Measurements from ENCODE around the gene PRR19.

PRR19 gene

DNA sequence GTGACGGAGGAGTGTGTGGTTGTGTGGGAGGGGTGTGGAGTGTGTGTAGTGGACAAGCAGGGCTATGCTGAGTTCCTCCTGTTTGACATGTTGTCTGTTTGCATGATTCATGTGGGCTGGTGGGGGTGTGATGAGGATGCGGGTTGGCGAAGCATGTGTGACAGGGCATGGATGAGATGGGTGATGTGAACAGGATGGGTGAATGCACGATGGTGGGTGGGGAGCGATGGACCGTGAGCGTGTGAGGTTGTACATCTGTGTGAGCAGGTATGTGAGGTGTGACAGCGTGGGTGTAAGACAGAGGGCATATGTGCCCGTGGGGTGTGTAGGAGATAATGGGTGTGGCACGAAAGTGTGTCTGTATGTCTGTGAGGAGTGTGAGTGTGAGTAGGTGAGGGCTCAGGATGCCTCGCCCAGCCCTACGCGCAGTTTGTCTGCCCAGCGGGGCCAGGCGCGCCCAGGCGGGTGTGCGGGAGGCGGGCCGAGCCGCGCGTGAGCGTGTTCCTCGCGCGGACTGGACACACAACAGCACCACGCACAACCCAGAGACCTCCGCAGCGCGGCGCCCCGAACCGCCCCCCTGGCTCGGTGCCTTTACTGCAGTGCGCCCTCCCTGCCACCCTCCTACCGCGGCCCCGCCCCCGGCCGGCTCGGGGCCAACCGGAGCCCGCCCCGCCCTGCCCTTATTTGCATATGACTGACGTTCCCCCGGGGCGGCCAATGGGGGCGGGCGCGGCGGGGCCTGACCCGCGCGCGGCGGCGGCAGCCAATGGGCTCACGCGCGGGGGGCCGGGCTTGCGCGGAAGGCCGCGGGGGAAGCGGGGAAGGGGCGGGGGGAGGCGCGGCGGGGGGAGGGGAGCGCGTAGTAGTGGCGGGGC is 18.5 kb upstream of the PRR19 start:
- peak overlapping the region; percentile 77 for H3K4me3 ChIP-seq (ENCODE audit: low read depth, low read length)
- H2BK5ac ChIP-seq (ENCODE audit: low read depth, low read length, poor library complexity): peak overlapping the region; percentile 80
- peak overlapping the region; percentile 9 for H2AK5ac ChIP-seq (ENCODE audit: low read length)
- H3K9ac ChIP-seq (ENCODE audit: low read length): peak overlapping the region; percentile 81
- peak overlapping the region; percentile 88 for H3K23ac ChIP-seq (ENCODE audit: low read length)
- H2AFZ ChIP-seq (ENCODE audit: insufficient read depth, low read length, poor library complexity): peak overlapping the region; percentile 1
- peaks cover 4% of the 10 kb centered on the region for H3K9me3 ChIP-seq (ENCODE audit: insufficient read depth, low read depth, low read length)
- peak overlapping the region; percentile 71 for H4K8ac ChIP-seq (ENCODE audit: low read depth, low read length)
- 100% methylated on average over 1 of the region's 74 CpGs for WGBS (ENCODE audit: extremely low coverage, insufficient coverage, insufficient read length)
- H3K27me3 ChIP-seq (ENCODE audit: insufficient read depth, low read length): no peaks in the 10 kb centered on the region
- peaks cover 41 to 45% of the 10 kb centered on the region in 2 experiments for H3K4me1 ChIP-seq (ENCODE audit: control insufficient read depth in 1 of 2, insufficient read depth in 2 of 2, low read length in 2 of 2)
- H3K36me3 ChIP-seq (ENCODE audit: control insufficient read depth in 1 of 2, insufficient read depth in 2 of 2, low read length in 2 of 2): peaks cover 22% of the 10 kb centered on the region in 2 experiments
- H3K4me2 ChIP-seq (ENCODE audit: low read length): peak overlapping the region; percentile 96
- H2BK120ac ChIP-seq (ENCODE audit: insufficient read depth, low read length, poor library complexity): peak overlapping the region; percentile 16
- H4K91ac ChIP-seq (ENCODE audit: low read depth, low read length): peak overlapping the region; percentile 95
- peak overlapping the region; percentile 91 for H3K18ac ChIP-seq (ENCODE audit: low read length)
- peak; percentile 94 to 97 for DNase-seq
- H3K79me1 ChIP-seq (ENCODE audit: low read length): peaks cover 34% of the 10 kb centered on the region
- H4K12ac ChIP-seq (ENCODE audit: low read depth, low read length): peak overlapping the region; percentile 65
- peaks cover 13% of the 10 kb centered on the region for H3K79me2 ChIP-seq (ENCODE audit: control insufficient read depth, insufficient read depth, low read length, poor library complexity)
- H3K4ac ChIP-seq (ENCODE audit: low read depth, low read length): peak overlapping the region; percentile 67
- H3K27ac ChIP-seq (ENCODE audit: low read depth, low read length): peak overlapping the region; percentile 94
- H2BK12ac ChIP-seq (ENCODE audit: low read length): peak overlapping the region; percentile 70
- peak overlapping the region; percentile 80 for H3K14ac ChIP-seq (ENCODE audit: low read length)

DNA sequence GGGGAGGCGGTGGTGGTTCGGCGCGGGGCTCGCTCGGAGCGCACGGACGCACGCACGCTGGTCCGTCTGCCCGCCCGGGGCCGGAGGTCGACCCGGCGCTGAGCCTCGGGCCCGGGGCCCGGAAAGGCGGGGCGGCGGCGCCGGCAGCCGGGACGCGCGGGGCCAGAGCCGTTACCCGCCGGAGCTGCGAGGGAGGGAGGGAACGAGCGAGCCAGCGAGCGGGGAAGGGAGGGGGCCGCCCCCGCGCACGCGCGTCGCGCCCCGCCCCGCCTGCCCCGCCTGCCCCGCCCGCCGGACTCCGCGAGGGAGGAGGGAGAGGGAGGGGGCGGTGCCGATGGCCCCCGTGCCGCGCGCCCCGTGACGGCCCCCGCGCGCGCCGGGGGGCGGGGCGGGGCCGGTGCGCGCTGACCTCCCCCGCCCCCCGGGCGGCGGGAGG is 17.8 kb upstream of the PRR19 start:
- peaks cover 4% of the 10 kb centered on the region for H3K9me3 ChIP-seq (ENCODE audit: insufficient read depth, low read depth, low read length)
- peak overlapping the region; percentile 77 for H3K4me3 ChIP-seq (ENCODE audit: low read depth, low read length)
- peak overlapping the region; percentile 91 for H2BK5ac ChIP-seq (ENCODE audit: low read depth, low read length, poor library complexity)
- H4K91ac ChIP-seq (ENCODE audit: low read depth, low read length): peak overlapping the region; percentile 95
- H3K27me3 ChIP-seq (ENCODE audit: insufficient read depth, low read length): no peaks in the 10 kb centered on the region
- peak overlapping the region; percentile 94 for H3K27ac ChIP-seq (ENCODE audit: low read depth, low read length)
- no CpG with 5 or more reads among the region's 76 CpGs for WGBS (ENCODE audit: extremely low coverage, insufficient coverage, insufficient read length)
- H4K8ac ChIP-seq (ENCODE audit: low read depth, low read length): peak overlapping the region; percentile 90
- no peak overlapping the region for H2AFZ ChIP-seq (ENCODE audit: insufficient read depth, low read length, poor library complexity)
- peak overlapping the region; percentile 93 for H3K18ac ChIP-seq (ENCODE audit: low read length)
- H2BK12ac ChIP-seq (ENCODE audit: low read length): no peak overlapping the region
- peak overlapping the region; percentile 94 for H3K14ac ChIP-seq (ENCODE audit: low read length)
- H2BK120ac ChIP-seq (ENCODE audit: insufficient read depth, low read length, poor library complexity): no peak overlapping the region
- peaks cover 28 to 29% of the 10 kb centered on the region in 2 experiments for H3K36me3 ChIP-seq (ENCODE audit: control insufficient read depth in 1 of 2, insufficient read depth in 2 of 2, low read length in 2 of 2)
- peak overlapping the region; percentile 78 for H3K4ac ChIP-seq (ENCODE audit: low read depth, low read length)
- H3K9ac ChIP-seq (ENCODE audit: low read length): peak overlapping the region; percentile 82
- peaks cover 13% of the 10 kb centered on the region for H3K79me2 ChIP-seq (ENCODE audit: control insufficient read depth, insufficient read depth, low read length, poor library complexity)
- DNase-seq: peak; percentile 52 to 79
- peaks cover 34% of the 10 kb centered on the region for H3K79me1 ChIP-seq (ENCODE audit: low read length)
- no peak overlapping the region for H4K12ac ChIP-seq (ENCODE audit: low read depth, low read length)
- peaks cover 40 to 42% of the 10 kb centered on the region in 2 experiments for H3K4me1 ChIP-seq (ENCODE audit: control insufficient read depth in 1 of 2, insufficient read depth in 2 of 2, low read length in 2 of 2)
- H2AK5ac ChIP-seq (ENCODE audit: low read length): no peak overlapping the region
- H3K4me2 ChIP-seq (ENCODE audit: low read length): peak overlapping the region; percentile 96
- no peak overlapping the region for H3K23ac ChIP-seq (ENCODE audit: low read length)

DNA sequence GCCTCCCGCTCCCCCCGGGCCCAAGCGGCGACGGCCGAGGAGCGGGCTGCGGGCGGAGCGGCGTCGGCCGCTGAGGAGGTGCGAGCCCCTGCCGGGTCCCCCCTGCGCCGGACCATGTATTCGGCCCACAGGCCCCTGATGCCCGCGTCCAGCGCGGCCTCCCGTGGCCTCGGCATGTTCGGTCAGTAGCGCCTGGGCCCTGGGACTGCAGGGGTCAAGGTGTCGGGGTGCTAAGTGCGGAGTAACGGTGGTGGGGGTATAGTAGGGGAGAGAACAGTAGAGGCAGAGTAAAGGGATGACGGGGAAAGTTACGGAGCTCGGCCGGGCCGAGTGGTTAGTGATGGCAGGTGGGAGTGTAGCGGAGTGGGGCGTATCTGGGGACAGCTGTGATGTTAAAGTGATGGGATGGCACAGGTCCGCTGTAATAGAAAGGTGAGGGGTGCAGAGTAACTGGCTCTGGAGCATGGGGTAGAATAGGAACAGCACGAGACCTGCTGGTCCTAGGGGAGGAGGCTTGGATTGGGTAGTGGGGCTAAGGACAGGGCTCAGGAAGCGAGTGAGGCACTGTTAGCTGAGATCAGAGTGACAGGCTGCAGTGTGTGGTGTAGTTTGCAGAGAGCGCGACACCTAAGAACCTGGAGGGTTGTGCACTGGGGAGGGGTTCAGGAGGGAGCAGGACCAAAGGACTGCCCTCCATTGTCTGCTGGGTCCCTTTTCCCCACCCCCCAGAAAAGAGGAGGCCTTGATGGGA is 17.2 kb upstream of the PRR19 start:
- Histone ChIP-seq H3K4me1 (ENCODE audit: control insufficient read depth in 1 of 2, insufficient read depth in 2 of 2, low read length in 2 of 2) (peaks cover 35 to 40% of the 10 kb centered on the region in 2 experiments), H3K14ac (ENCODE audit: low read length) (peak overlapping the region; percentile 3), H3K23ac (ENCODE audit: low read length) (no peak overlapping the region), H3K4me3 (ENCODE audit: low read depth, low read length) (peak overlapping the region; percentile 80), H3K79me1 (ENCODE audit: low read length) (peaks cover 34% of the 10 kb centered on the region), H2BK12ac (ENCODE audit: low read length) (no peak overlapping the region), H2AK5ac (ENCODE audit: low read length) (peak overlapping the region; percentile 27), H4K12ac (ENCODE audit: low read depth, low read length) (no peak overlapping the region), H3K18ac (ENCODE audit: low read length) (peak overlapping the region; percentile 40), H3K9ac (ENCODE audit: low read length) (peak overlapping the region; percentile 78), H3K4me2 (ENCODE audit: low read length) (peak overlapping the region; percentile 96), H3K27me3 (ENCODE audit: insufficient read depth, low read length) (no peaks in the 10 kb centered on the region), H3K27ac (ENCODE audit: low read depth, low read length) (no peak overlapping the region), H2BK120ac (ENCODE audit: insufficient read depth, low read length, poor library complexity) (no peak overlapping the region), H3K4ac (ENCODE audit: low read depth, low read length) (peak overlapping the region; percentile 44), H4K91ac (ENCODE audit: low read depth, low read length) (peak overlapping the region; percentile 41), H3K36me3 (ENCODE audit: control insufficient read depth in 1 of 2, insufficient read depth in 2 of 2, low read length in 2 of 2) (peaks cover 35 to 36% of the 10 kb centered on the region in 2 experiments), H2BK5ac (ENCODE audit: low read depth, low read length, poor library complexity) (no peak overlapping the region), H3K9me3 (ENCODE audit: insufficient read depth, low read depth, low read length) (peaks cover 4% of the 10 kb centered on the region), H2AFZ (ENCODE audit: insufficient read depth, low read length, poor library complexity) (no peak overlapping the region), H4K8ac (ENCODE audit: low read depth, low read length) (no peak overlapping the region), H3K79me2 (ENCODE audit: control insufficient read depth, insufficient read depth, low read length, poor library complexity) (peaks cover 13% of the 10 kb centered on the region)
- DNase-seq: peak in 1 of 2 donors; percentile 9
- no CpG with 5 or more reads among the region's 41 CpGs for WGBS (ENCODE audit: extremely low coverage, insufficient coverage, insufficient read length)

DNA sequence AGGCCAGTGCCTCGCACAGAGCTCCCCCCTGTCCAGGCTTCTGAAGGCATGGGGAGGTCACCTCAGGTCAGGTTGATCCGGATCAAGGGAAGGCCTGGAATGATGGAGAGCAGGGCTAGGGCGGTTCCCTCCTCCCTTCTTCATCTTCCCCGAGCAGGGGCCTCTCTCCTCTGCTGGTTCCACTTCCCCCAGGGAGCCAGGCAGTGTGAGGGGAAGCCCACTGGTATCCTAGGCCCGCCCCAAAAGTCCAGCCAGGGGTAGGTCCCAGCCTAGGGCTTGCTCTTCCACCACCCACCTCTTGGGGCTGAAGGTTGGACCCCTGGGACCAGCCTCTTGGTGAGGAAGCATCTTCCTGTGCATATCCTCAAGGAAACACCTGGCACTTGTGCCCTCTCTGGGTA is 16.4 kb upstream of the PRR19 start:
- no CpG with 5 or more reads among the region's 5 CpGs for WGBS (ENCODE audit: extremely low coverage, insufficient coverage, insufficient read length)
- no peak for DNase-seq
- H2BK12ac ChIP-seq (ENCODE audit: low read length): no peak overlapping the region
- H2AFZ ChIP-seq (ENCODE audit: insufficient read depth, low read length, poor library complexity): no peak overlapping the region
- no peak overlapping the region for H3K9ac ChIP-seq (ENCODE audit: low read length)
- H3K14ac ChIP-seq (ENCODE audit: low read length): no peak overlapping the region
- H3K18ac ChIP-seq (ENCODE audit: low read length): peak overlapping the region; percentile 24
- peak overlapping the region; percentile 96 for H3K4me2 ChIP-seq (ENCODE audit: low read length)
- H3K27me3 ChIP-seq (ENCODE audit: insufficient read depth, low read length): no peaks in the 10 kb centered on the region
- H2BK5ac ChIP-seq (ENCODE audit: low read depth, low read length, poor library complexity): no peak overlapping the region
- H3K4me1 ChIP-seq (ENCODE audit: control insufficient read depth in 1 of 2, insufficient read depth in 2 of 2, low read length in 2 of 2): peaks cover 35 to 40% of the 10 kb centered on the region in 2 experiments
- H2BK120ac ChIP-seq (ENCODE audit: insufficient read depth, low read length, poor library complexity): no peak overlapping the region
- H3K79me2 ChIP-seq (ENCODE audit: control insufficient read depth, insufficient read depth, low read length, poor library complexity): peaks cover 12% of the 10 kb centered on the region
- no peak overlapping the region for H4K8ac ChIP-seq (ENCODE audit: low read depth, low read length)
- H3K79me1 ChIP-seq (ENCODE audit: low read length): peaks cover 28% of the 10 kb centered on the region
- H3K36me3 ChIP-seq (ENCODE audit: control insufficient read depth in 1 of 2, insufficient read depth in 2 of 2, low read length in 2 of 2): peaks cover 43% of the 10 kb centered on the region in 2 experiments
- H4K91ac ChIP-seq (ENCODE audit: low read depth, low read length): no peak overlapping the region
- H3K4ac ChIP-seq (ENCODE audit: low read depth, low read length): peak overlapping the region; percentile 27
- no peak overlapping the region for H3K23ac ChIP-seq (ENCODE audit: low read length)
- no peak overlapping the region for H2AK5ac ChIP-seq (ENCODE audit: low read length)
- H3K4me3 ChIP-seq (ENCODE audit: low read depth, low read length): no peak overlapping the region
- peaks cover 4% of the 10 kb centered on the region for H3K9me3 ChIP-seq (ENCODE audit: insufficient read depth, low read depth, low read length)
- H3K27ac ChIP-seq (ENCODE audit: low read depth, low read length): no peak overlapping the region
- H4K12ac ChIP-seq (ENCODE audit: low read depth, low read length): no peak overlapping the region
